Heart right ventricle (tissue), 16 donors: ENCODE results near the gene PFN3. TPM values are rescaled to one million over a fixed set of nuclear protein-coding genes. Genes with fewer than 3 reads are reported as not detected.

Source experiments
- ATAC-seq, 8 donors: fragments of 200-7000 bp; cut with Tn5 transposase; one replicate each; pipeline ENCODE4 v1.9.1; 2020; ENCODE audit warnings: mild to moderate bottlenecking in 8 of 8, moderate library complexity in 8 of 8, moderate number of reproducible peaks in 1 of 8
- DNase-seq, 2 donors: peaks; one replicate each; pipeline ENCODE4 v3.0.0-alpha.2; 2020
- H3K27ac ChIP-seq, 10 donors: fragments of 200-600 bp; sonication (generic) in 2 of 10; one replicate each; pipeline versions ENCODE4 v1.5.0 to v1.8.0; 2020 to 2022; ENCODE audit warnings: mild to moderate bottlenecking in 3 of 10
- H3K27me3 ChIP-seq, 7 donors: fragments of 200-600 bp; one replicate each; pipeline ENCODE4 v1.8.0; 2021 to 2022; ENCODE audit warnings: mild to moderate bottlenecking in 2 of 7
- H3K36me3 ChIP-seq, 9 donors: fragments of 200-600 bp; sonication (generic) in 1 of 9; one replicate each; pipeline versions ENCODE4 v1.5.0 to v1.8.0; 2020 to 2022; ENCODE audit warnings: mild to moderate bottlenecking in 2 of 9
- H3K4me1 ChIP-seq, 9 donors: fragments of 200-600 bp; sonication (generic) in 1 of 9; one replicate each; pipeline versions ENCODE4 v1.5.0 to v1.8.0; 2020 to 2022; ENCODE audit warnings: mild to moderate bottlenecking in 4 of 9
- H3K4me3 ChIP-seq, 10 donors: fragments of 200-600 bp; sonication (generic) in 2 of 10; one replicate each; pipeline versions ENCODE4 v1.5.0 to v1.8.0; 2020 to 2022; ENCODE audit warnings: mild to moderate bottlenecking in 7 of 10, moderate library complexity in 2 of 10
- H3K9me3 ChIP-seq, 11 donors: fragments of 200-600 bp in 10 of 11; sonication (generic) in 2 of 11; one replicate each; pipeline versions ENCODE4 v1.5.0 to v1.8.0; 2013 to 2022; ENCODE audit warnings: mild to moderate bottlenecking in 2 of 11, control low read depth in 1 of 11, moderate library complexity in 1 of 11
- CTCF ChIP-seq, 9 donors: fragments of 200-600 bp; sonication (generic) in 2 of 9; IDR thresholded peaks; one replicate each; pipeline versions ENCODE4 v1.5.0 to v1.8.0; 2021 to 2022; ENCODE audit warnings: antibody characterized with exemption in 9 of 9, mild to moderate bottlenecking in 5 of 9, moderate library complexity in 1 of 9
- WGBS, 2 donors: extraction: QIAGEN DNeasy Blood & Tissue Kit; methylation state at CpG; one replicate each; pipeline ENCODE4 v1.1.7; 2013; ENCODE audit warnings: inconsistent platforms in 1 of 2; 5-methylcytosine and 5-hydroxymethylcytosine counted together
- intact Hi-C, 10 donors: fragments of 100-400 bp; cut with DNase I; formaldehyde crosslinking; loops; one replicate each; pipeline versions ENCODE4 v1.11.1 to v1.14.2; 2022
- polyA plus RNA-seq, 2 donors: library from polyadenylated mRNA; stranded (reverse); fragments of 200-250 nt; gene quantifications; one replicate each; pipeline ENCODE4 v1.2.3, GENCODE V29; 2013
- total RNA-seq, 10 donors: library from RNA; stranded (reverse); fragmentation: NEBNext Ultra II Directional in 3 of 10; extraction: Animal tissue kit (Norgen Biotek cat#: 25700) in 3 of 10; gene quantifications; one replicate each; pipeline versions ENCODE4 v1.2.1 to v1.2.4, GENCODE V29; 2021 to 2023
- donor health status: Arrhythmogenic right ventricular cardiomyopathy.
- donor health status: ischemic (EF 13 %, LVEDD 7.1; RV severe dilation, severe dysfunction).
- donor health status: healthy with polysubstance abuse.
- donor health status: DM: no; HTN: yes; CAD: no.
- donor health status: DM: no; HTN: no; CAD: no.
- donor health status: ischemic (EF 25% LVEDD 6.9; RV normal size, moderate dysfunction).
- donor health status: ischemic (EF 25% LVEDD 5.7; RV mildly dilated, moderate dysfunction).
- donor health status: healthy.
- donor health status: DM: yes; HTN: yes; CAD: no.
- donor health status: Ischemic cardiomyopathy.
- donor health status: ischemic (EF 35%, LVEDD 5.7; RV mildly dilated, moderate dysfunction).
- donor health status: nonischemic (EF 11% LVEDD 7.7; RV severe dilation, severe dysfunction).
- donor health status: DM: yes; HTN: yes; CAD: no.
- donor health status: PGD.
- donor health status: ischemic (EF 29% LVEDD 5.4; RV normal size, mild dysfunction).
- donor health status: nonischemic (EF 23%, LVEDD 6.1; RV moderate dilation, normal function).

Gene PFN3
- total and polyA plus RNA-seq, 12 donors = not detected

GRCh38 chr5:177366528-177367322 is 33.7 kb downstream of the PFN3 start:
- Histone ChIP-seq H3K27me3 (no peaks in the 10 kb centered on the region), H3K36me3 (peaks cover 0 to 27% (median 0%) of the 10 kb centered on the region in 9 donors), H3K4me3 (peak overlapping the region; percentile 31 to 60 (median 48)), H3K4me1 (peaks cover 3 to 78% (median 31%) of the 10 kb centered on the region in 9 donors), H3K27ac (peak overlapping the region; percentile 47 to 93 (median 86)), H3K9me3 (no peaks in the 10 kb centered on the region)
- ATAC-seq = peak; percentile 83 to 93 (median 90)
- intact Hi-C loops = loop anchor here in 2 of 10 donors (10.0 kb wide), 2 partner anchors 52 to 252 kb away; partner anchors contain the start of gene MXD3 (in 1 of the 2)
- WGBS, 2 donors = 12 to 19% methylated on average over 36 of the region's 36 CpGs
- TF ChIP-seq CTCF (IDR thresholded peaks at IDR 0.05) = no peak
- DNase-seq = peak; percentile 89 to 91

GRCh38 chr5:177365845-177366527 is 34.5 kb downstream of the PFN3 start:
- peaks cover 0 to 26% (median 0%) of the 10 kb centered on the region in 9 donors for H3K36me3 ChIP-seq
- 77 to 81% methylated on average over 14 of the region's 14 CpGs for WGBS, 2 donors
- no peak for TF ChIP-seq CTCF (IDR thresholded peaks at IDR 0.05)
- intact Hi-C loops = loop anchor here in 2 of 10 donors (10.0 kb wide), 2 partner anchors 51 to 251 kb away; partner anchors contain the start of gene MXD3 (in 1 of the 2)
- H3K4me3 ChIP-seq = peak overlapping the region in 3 of 10 donors; percentile 55 to 60 (median 57)
- peaks cover 3 to 78% (median 31%) of the 10 kb centered on the region in 9 donors for H3K4me1 ChIP-seq
- H3K27ac ChIP-seq = peak overlapping the region in 7 of 10 donors; percentile 81 to 93 (median 87)
- no peak for DNase-seq
- H3K27me3 ChIP-seq = no peaks in the 10 kb centered on the region
- ATAC-seq = no peak
- H3K9me3 ChIP-seq = no peaks in the 10 kb centered on the region

- Histone ChIP-seq H3K4me1 (peaks cover 3 to 77% (median 34%) of the 10 kb centered on the region in 9 donors), H3K27ac (no peak overlapping the region), H3K27me3 (no peaks in the 10 kb centered on the region), H3K9me3 (no peaks in the 10 kb centered on the region), H3K36me3 (peaks cover 0 to 26% (median 0%) of the 10 kb centered on the region in 9 donors), H3K4me3 (no peak overlapping the region)
- TF ChIP-seq CTCF (IDR thresholded peaks at IDR 0.05) = no peak
- intact Hi-C loops = loop anchor here in 2 of 10 donors (10.0 kb wide), 2 partner anchors 50 to 250 kb away; partner anchors contain the start of gene MXD3 (in 1 of the 2)
- WGBS, 2 donors = 78 to 82% methylated on average over 11 of the region's 11 CpGs
- ATAC-seq = no peak
- DNase-seq = no peak
Observed at GRCh38 chr5:177364159-177364962, 36.1 kb downstream of the PFN3 start.
